T-cell (primary cell): ENCODE data around the gene SNX27. TPM values are rescaled to one million over a fixed set of nuclear protein-coding genes. Genes with fewer than 3 reads are reported as not detected.
"Not testable (repeated sequence)": the region's sequence is repeated elsewhere in the genome, so short reads cannot be mapped to it uniquely, and the experiment has no call there.

Source experiments
- ATAC-seq, 4 experiments: fragments of 200-7000 bp in 3 of 4; fragments of 150-1000 bp in 1 of 4; cut with Tn5 transposase; replicated peaks in 1 of 4; 1 replicate in 3 of 4; 2 replicates in 1 of 4; pipeline ENCODE4 v1.10.0; 2021; ENCODE audit warnings: moderate library complexity in 3 of 4, mild to moderate bottlenecking in 2 of 4, moderate number of reproducible peaks in 1 of 4
- CTCF ChIA-PET, 2 donors: fragments of 300-600 bp; sonication (Branson Sonifier 250); formaldehyde crosslinking; loops; one replicate each; lab custom pipeline; 2022; ENCODE audit warnings: antibody characterized with exemption in 2 of 2; lab: Charles Lee
- POLR2A ChIA-PET, 2 donors: fragments of 300-600 bp; sonication (Branson Sonifier 250); formaldehyde crosslinking; loops; one replicate each; lab custom pipeline; 2022; ENCODE audit warnings: antibody characterized with exemption in 2 of 2; lab: Charles Lee
- DNase-seq, 35 experiments: peaks; one replicate each; pipeline versions ENCODE4 v3.0.0 to v3.0.0-alpha.2; 2013 to 2023
- H3K27ac ChIP-seq: one replicate; pipeline ENCODE4 v1.5.1; 2013; ENCODE audit warnings: low read length
- H3K27me3 ChIP-seq, 2 experiments: replicated peaks in 1 of 2; 1 replicate in 1 of 2; 2 replicates in 1 of 2; pipeline versions ENCODE4 v1.6.1 to v1.7.0; 2013; ENCODE audit warnings: low read length in 1 of 2, mixed read lengths in 1 of 2; ENCODE audit not compliant: control insufficient read depth in 2 of 2, insufficient read depth in 2 of 2; ENCODE audit errors: extremely low read depth in 1 of 2
- H3K36me3 ChIP-seq, 2 donors: 1 replicate in 1 of 2; 2 replicates in 1 of 2; pipeline versions ENCODE4 v1.6.1 to v1.7.0; 2013; ENCODE audit warnings: low read length in 1 of 2; ENCODE audit not compliant: control insufficient read depth in 2 of 2, insufficient read depth in 1 of 2; ENCODE audit errors: extremely low read depth in 1 of 2
- H3K4me1 ChIP-seq, 2 experiments: 1 replicate in 1 of 2; 2 replicates in 1 of 2; pipeline versions ENCODE4 v1.6.1 to v1.7.0; 2013; ENCODE audit warnings: low read length in 2 of 2, mixed read lengths in 1 of 2; ENCODE audit not compliant: insufficient read depth in 2 of 2, control insufficient read depth in 1 of 2; ENCODE audit errors: extremely low read depth in 1 of 2
- H3K4me3 ChIP-seq, 2 donors: 1 replicate in 1 of 2; 2 replicates in 1 of 2; pipeline versions ENCODE4 v1.5.1 to v1.7.0; 2013; ENCODE audit warnings: mild to moderate bottlenecking in 2 of 2, low read length in 1 of 2, moderate library complexity in 1 of 2; ENCODE audit not compliant: control insufficient read depth in 1 of 2; ENCODE audit errors: extremely low read depth in 1 of 2
- H3K9me3 ChIP-seq: 2 replicates; pipeline ENCODE4 v1.7.0; 2013
- H3K27ac Mint-ChIP-seq, 2 donors: one replicate each; pipeline ENCODE4 v1.8.0; 2020 to 2021; ENCODE audit warnings: mild to moderate bottlenecking in 2 of 2, mixed read lengths in 2 of 2
- H3K27me3 Mint-ChIP-seq, 2 donors: one replicate each; pipeline ENCODE4 v1.8.0; 2021 to 2022; ENCODE audit warnings: mixed read lengths in 2 of 2
- H3K36me3 Mint-ChIP-seq: one replicate; pipeline ENCODE4 v1.8.0; 2021; ENCODE audit warnings: mixed read lengths
- H3K4me1 Mint-ChIP-seq, 3 donors: one replicate each; pipeline ENCODE4 v1.8.0; 2020 to 2022; ENCODE audit warnings: mixed read lengths in 3 of 3, mild to moderate bottlenecking in 1 of 3
- H3K4me3 Mint-ChIP-seq, 3 donors: one replicate each; pipeline ENCODE4 v1.8.0; 2020 to 2022; ENCODE audit warnings: mild to moderate bottlenecking in 3 of 3, mixed read lengths in 3 of 3, moderate library complexity in 3 of 3
- H3K9me3 Mint-ChIP-seq, 3 donors: one replicate each; pipeline ENCODE4 v1.8.0; 2020 to 2022; ENCODE audit warnings: mixed read lengths in 3 of 3
- WGBS: methylation state at CpG from one replicate; pipeline ENCODE4 v1.1.5; 2013; ENCODE audit warnings: missing lambda C conversion rate; ENCODE audit not compliant: insufficient coverage; 5-methylcytosine and 5-hydroxymethylcytosine counted together
- total RNA-seq, 35 experiments: library from RNA in 6 of 35; stranded (reverse) in 6 of 35; fragments of 120-200 nt in 1 of 35; gene quantifications; one replicate each; pipeline versions ENCODE4 v1.2.1 to v1.2.4 and lab custom pipeline; 2013 to 2026

Gene SNX27
- total RNA-seq, 5 donors from 2014 or later (not counting 1 experiment from before 2014, with no cell fraction given) = 24.2 to 33.6 (median 31.6) TPM

DNA sequence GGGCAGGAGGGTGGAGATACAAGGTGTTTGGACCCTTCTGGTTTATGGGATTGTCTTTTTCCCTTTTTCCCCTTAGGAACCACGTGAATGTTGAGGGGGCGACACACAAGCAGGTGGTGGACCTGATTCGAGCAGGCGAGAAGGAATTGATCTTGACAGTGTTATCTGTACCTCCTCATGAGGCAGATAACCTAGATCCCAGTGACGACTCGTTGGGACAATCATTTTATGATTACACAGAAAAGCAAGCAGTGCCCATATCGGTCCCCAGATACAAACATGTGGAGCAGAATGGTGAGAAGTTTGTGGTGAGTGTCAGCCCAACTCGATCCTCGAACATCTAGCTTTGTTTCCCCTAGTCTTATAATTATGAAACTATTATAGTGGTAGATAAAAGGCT, 27.0 kb downstream of the SNX27 start:
- no peaks in the 10 kb centered on the region for H3K9me3 ChIP-seq
- H3K27me3 ChIP-seq = no peaks in the 10 kb centered on the region
- Mint-ChIP-seq H3K36me3 (peaks cover 27% of the 10 kb centered on the region), H3K27me3 (no peaks in the 10 kb centered on the region), H3K4me3 (no peak overlapping the region), H3K27ac (no peak overlapping the region), H3K9me3 (no peaks in the 10 kb centered on the region), H3K4me1 (peaks cover 1 to 15% (median 13%) of the 10 kb centered on the region in 3 donors)
- POLR2A ChIA-PET = interaction anchor here in 1 of 2 donors (0.6 kb wide), 1 partner anchor 150 kb away, joined by 4 read pairs; no protein-coding TSS in a partner anchor
- CTCF ChIA-PET = no interaction called here
- peaks cover 0 to 16% of the 10 kb centered on the region in 2 donors for H3K36me3 ChIP-seq
- H3K4me1 ChIP-seq = no peaks in the 10 kb centered on the region
- 97% methylated on average over 4 of the region's 9 CpGs for WGBS
- no peak overlapping the region for H3K27ac ChIP-seq
- ATAC-seq (no peak), DNase-seq (no peak)
- H3K4me3 ChIP-seq = no peak overlapping the region

- ATAC-seq = no peak
- Histone ChIP-seq H3K27me3 (no peaks in the 10 kb centered on the region), H3K4me1 (no peaks in the 10 kb centered on the region), H3K9me3 (no peaks in the 10 kb centered on the region), H3K36me3 (peaks cover 0 to 16% of the 10 kb centered on the region in 2 donors), H3K27ac (no peak overlapping the region), H3K4me3 (no peak overlapping the region)
- DNase-seq = no peak
- ChIA-PET POLR2A (no interaction called here), CTCF (no interaction called here)
- WGBS = no CpG with 5 or more reads among the region's 2 CpGs
- no peaks in the 10 kb centered on the region for H3K27me3 Mint-ChIP-seq
- no peaks in the 10 kb centered on the region for H3K9me3 Mint-ChIP-seq
- H3K4me3 Mint-ChIP-seq = no peak overlapping the region
- peaks cover 5 to 14% (median 11%) of the 10 kb centered on the region in 3 donors for H3K4me1 Mint-ChIP-seq
- H3K27ac Mint-ChIP-seq = no peak overlapping the region
- H3K36me3 Mint-ChIP-seq = peaks cover 31% of the 10 kb centered on the region
These were observed 27.6 kb downstream of the SNX27 start for GRCh38 chr1:151639466-151639865.

GRCh38 chr1:151641229-151641628, 29.4 kb downstream of the SNX27 start:
- no CpG with 5 or more reads among the region's 1 CpG for WGBS
- DNase-seq (no peak), ATAC-seq (no peak)
- ChIA-PET POLR2A (interaction anchor here (0.6 kb wide), 3 partner anchors 59 to 127 kb away, joined by 3 to 4 read pairs (median 3); no protein-coding TSS in a partner anchor), CTCF (interaction anchor here in 1 of 2 donors (0.6 kb wide), 1 partner anchor 1319 kb away, joined by 3 read pairs; no protein-coding TSS in a partner anchor)
- no peaks in the 10 kb centered on the region for H3K9me3 ChIP-seq
- no peaks in the 10 kb centered on the region for H3K27me3 ChIP-seq
- H3K27ac Mint-ChIP-seq = no peak overlapping the region
- H3K4me3 Mint-ChIP-seq = no peak overlapping the region
- H3K36me3 ChIP-seq = peaks cover 0 to 20% of the 10 kb centered on the region in 2 donors
- no peaks in the 10 kb centered on the region for H3K9me3 Mint-ChIP-seq
- no peaks in the 10 kb centered on the region for H3K4me1 ChIP-seq
- no peak overlapping the region for H3K4me3 ChIP-seq
- no peak overlapping the region for H3K27ac ChIP-seq
- no peaks in the 10 kb centered on the region for H3K27me3 Mint-ChIP-seq
- H3K36me3 Mint-ChIP-seq = peaks cover 43% of the 10 kb centered on the region
- peaks cover 5 to 19% (median 12%) of the 10 kb centered on the region in 3 donors for H3K4me1 Mint-ChIP-seq

GRCh38 chr1:151643085-151643484, 31.2 kb downstream of the SNX27 start:
- H3K27me3 Mint-ChIP-seq, H3K4me3 Mint-ChIP-seq, H3K27ac ChIP-seq, POLR2A ChIA-PET, H3K27me3 ChIP-seq, ATAC-seq, H3K4me1 ChIP-seq, H3K9me3 ChIP-seq, H3K27ac Mint-ChIP-seq, H3K9me3 Mint-ChIP-seq, CTCF ChIA-PET, DNase-seq, H3K4me3 ChIP-seq: not testable (repeated sequence)
- Mint-ChIP-seq H3K4me1 (peaks cover 8 to 16% (median 12%) of the 10 kb centered on the region in 3 donors), H3K36me3 (peaks cover 48% of the 10 kb centered on the region)
- peaks cover 0 to 20% of the 10 kb centered on the region in 2 donors for H3K36me3 ChIP-seq
- WGBS = no CpG with 5 or more reads among the region's 11 CpGs

- no peak overlapping the region for H3K27ac ChIP-seq
- Mint-ChIP-seq H3K36me3 (peaks cover 43% of the 10 kb centered on the region), H3K4me1 (peaks cover 8 to 15% (median 12%) of the 10 kb centered on the region in 3 donors), H3K4me3 (no peak overlapping the region), H3K27me3 (no peaks in the 10 kb centered on the region), H3K9me3 (peaks cover 0 to 5% (median 0%) of the 10 kb centered on the region in 3 donors), H3K27ac (no peak overlapping the region)
- CTCF ChIA-PET = no interaction called here
- no peaks in the 10 kb centered on the region for H3K9me3 ChIP-seq
- peaks cover 0 to 16% of the 10 kb centered on the region in 2 donors for H3K36me3 ChIP-seq
- H3K4me1 ChIP-seq = no peaks in the 10 kb centered on the region
- ATAC-seq = no peak
- H3K27me3 ChIP-seq = no peaks in the 10 kb centered on the region
- no CpG with 5 or more reads among the region's 2 CpGs for WGBS
- no peak overlapping the region for H3K4me3 ChIP-seq
- POLR2A ChIA-PET = no interaction called here
- no peak for DNase-seq
These were observed 32.2 kb downstream of the SNX27 start for GRCh38 chr1:151644001-151644400.

DNA sequence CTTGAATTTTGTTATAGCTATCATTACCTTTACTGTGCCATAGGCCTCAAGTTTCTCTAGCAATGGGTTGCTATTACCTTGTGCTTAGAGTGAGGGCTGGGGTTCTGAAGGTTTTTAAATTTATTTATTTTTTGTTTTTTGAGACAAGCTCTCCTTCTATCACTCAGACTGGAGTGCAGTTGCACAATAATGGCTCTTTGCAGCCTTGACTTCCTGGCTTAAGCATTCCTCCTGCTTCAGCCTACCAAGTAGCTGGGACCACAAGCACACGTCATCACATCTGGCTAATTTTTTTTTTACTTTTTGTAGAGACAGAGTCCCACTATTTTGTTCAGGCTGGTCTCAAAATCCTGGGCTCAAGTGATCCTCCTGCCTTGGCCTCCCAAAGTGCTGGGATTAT, 41.5 kb downstream of the SNX27 start:
- ATAC-seq (no peak), DNase-seq (no peak)
- no peaks in the 10 kb centered on the region for H3K9me3 Mint-ChIP-seq
- no peak overlapping the region for H3K4me3 ChIP-seq
- no peak overlapping the region for H3K27ac Mint-ChIP-seq
- H3K36me3 Mint-ChIP-seq = peaks cover 15% of the 10 kb centered on the region
- WGBS = no CpG with 5 or more reads among the region's 1 CpG
- H3K9me3 ChIP-seq = no peaks in the 10 kb centered on the region
- peaks cover 2 to 7% of the 10 kb centered on the region in 2 donors for H3K36me3 ChIP-seq
- ChIA-PET CTCF (interaction anchor here in 1 of 2 donors (0.7 kb wide), 1 partner anchor 222 kb away, joined by 3 read pairs; no protein-coding TSS in a partner anchor), POLR2A (interaction anchor here in 1 of 2 donors (0.7 kb wide), 1 partner anchor 36 kb away, joined by 3 read pairs; no protein-coding TSS in a partner anchor)
- H3K4me1 Mint-ChIP-seq = peaks cover 16 to 19% (median 17%) of the 10 kb centered on the region in 3 donors
- H3K4me1 ChIP-seq = peaks cover 6 to 7% of the 10 kb centered on the region in 2 experiments
- H3K4me3 Mint-ChIP-seq = no peak overlapping the region
- H3K27ac ChIP-seq = no peak overlapping the region
- no peaks in the 10 kb centered on the region for H3K27me3 Mint-ChIP-seq
- no peaks in the 10 kb centered on the region for H3K27me3 ChIP-seq
